Measurements from ENCODE around the gene VPS35L.
"Not testable (repeated sequence)": the region's sequence is repeated elsewhere in the genome, so short reads cannot be mapped to it uniquely, and the experiment has no call there.

VPS35L gene

GRCh38 chr16:19527161-19527560, 28.3 kb upstream of the VPS35L start:
- no peak for TF ChIP-seq CTCF (IDR thresholded peaks at IDR 0.05; ENCODE audit: extremely low read depth, insufficient read depth, missing control alignments)
- in situ Hi-C loops (cut with MboI; ENCODE audit: low pct_unique_long_range_greater_than_20kb, low sequenced_read_pairs, unreplicated experiment): no loop called here
- DNase-seq (ENCODE audit: low spot score): no peak

GRCh38 chr16:19528666-19529065, 26.8 kb upstream of the VPS35L start:
- DNase-seq (ENCODE audit: low spot score): no peak
- in situ Hi-C loops (cut with MboI; ENCODE audit: low pct_unique_long_range_greater_than_20kb, low sequenced_read_pairs, unreplicated experiment): no loop called here

GRCh38 chr16:19532601-19533000, 22.9 kb upstream of the VPS35L start:
- in situ Hi-C loops (cut with MboI; ENCODE audit: low pct_unique_long_range_greater_than_20kb, low sequenced_read_pairs, unreplicated experiment): no loop called here
- TF ChIP-seq CTCF (IDR thresholded peaks at IDR 0.05; ENCODE audit: extremely low read depth, insufficient read depth, missing control alignments): no peak
- no peak for DNase-seq (ENCODE audit: low spot score)

More at GRCh38 chr16:19528666-19529065, 26.8 kb upstream of the VPS35L start:
- TF ChIP-seq CTCF (IDR thresholded peaks at IDR 0.05; ENCODE audit: extremely low read depth, insufficient read depth, missing control alignments): no peak

- no peak for DNase-seq (ENCODE audit: low spot score)
- TF ChIP-seq CTCF (IDR thresholded peaks at IDR 0.05; ENCODE audit: extremely low read depth, insufficient read depth, missing control alignments): no peak
- in situ Hi-C loops (cut with MboI; ENCODE audit: low pct_unique_long_range_greater_than_20kb, low sequenced_read_pairs, unreplicated experiment): no loop called here
These were observed 15.1 kb upstream of the VPS35L start for GRCh38 chr16:19540241-19540970.

GRCh38 chr16:19542138-19542821, 13.2 kb upstream of the VPS35L start:
- DNase-seq (ENCODE audit: low spot score): no peak
- in situ Hi-C loops (cut with MboI; ENCODE audit: low pct_unique_long_range_greater_than_20kb, low sequenced_read_pairs, unreplicated experiment): no loop called here

GRCh38 chr16:19543278-19543996, 12.1 kb upstream of the VPS35L start:
- in situ Hi-C loops (cut with MboI; ENCODE audit: low pct_unique_long_range_greater_than_20kb, low sequenced_read_pairs, unreplicated experiment); DNase-seq (ENCODE audit: low spot score): not testable (repeated sequence)

More at GRCh38 chr16:19542138-19542821, 13.2 kb upstream of the VPS35L start:
- no peak for TF ChIP-seq CTCF (IDR thresholded peaks at IDR 0.05; ENCODE audit: extremely low read depth, insufficient read depth, missing control alignments)

GRCh38 chr16:19548144-19548543, 7.4 kb upstream of the VPS35L start:
- TF ChIP-seq CTCF (IDR thresholded peaks at IDR 0.05; ENCODE audit: extremely low read depth, insufficient read depth, missing control alignments): no peak
- no peak for DNase-seq (ENCODE audit: low spot score)
- in situ Hi-C loops (cut with MboI; ENCODE audit: low pct_unique_long_range_greater_than_20kb, low sequenced_read_pairs, unreplicated experiment): no loop called here
